HCT116 (cell line): ENCODE data around the gene HK3. TPM values are rescaled to one million over a fixed set of nuclear protein-coding genes. Genes with fewer than 3 reads are reported as not detected.

Source experiments
- ATAC-seq: fragments of 200-7000 bp; cut with Tn5 transposase; 2 replicates; pipeline ENCODE4 v1.9.1; 2020; ENCODE audit warnings: mild to moderate bottlenecking, moderate library complexity
- BruUV-seq: library from RNA; stranded (reverse); fragments of 400-500 nt; replicated peaks from 2 replicates; lab custom pipeline; 2021; lab: Mats Ljungman, UMichigan
- CTCF ChIA-PET: fragments of 300-600 bp; sonication (Branson Sonifier 250); formaldehyde crosslinking; loops from one replicate; lab custom pipeline; 2021; ENCODE audit warnings: antibody characterized with exemption; lab: Charles Lee
- POLR2A ChIA-PET: fragments of 300-600, 350-600 bp; sonication (Branson Sonifier 250); formaldehyde crosslinking; loops from one replicate; lab custom pipeline; 2021; ENCODE audit warnings: antibody characterized with exemption; lab: Charles Lee
- RAD21 ChIA-PET, 2 experiments: fragments of 300-600 bp; sonication (Branson Sonifier 250); formaldehyde crosslinking; loops; one replicate each; lab custom pipeline; 2023; ENCODE audit warnings: low total read pairs in 2 of 2; ENCODE audit not compliant: uncharacterized antibody in 2 of 2, unreplicated experiment in 2 of 2, low non-redundant PET in 1 of 2; lab: Charles Lee
- DNase-seq: peaks from one replicate; pipeline ENCODE4 v3.0.0-alpha.2; 2010; ENCODE audit warnings: low read depth, low spot score
- H2AFZ ChIP-seq: fragments of 200-600 bp; shearing (Covaris generic), sonication (generic); 2 replicates; pipeline ENCODE4 v1.6.1; 2017; ENCODE audit warnings: low read depth, mixed run types, mixed read lengths, antibody characterized with exemption, low read length; ENCODE audit not compliant: poor library complexity, severe bottlenecking
- H3K27ac ChIP-seq: 2 replicates; pipeline ENCODE4 v1.5.1; 2012; ENCODE audit warnings: low read depth, low read length
- H3K27me3 ChIP-seq: fragments of 200-600 bp; sonication (generic); 2 replicates; pipeline ENCODE4 v1.6.1; 2016; ENCODE audit warnings: mixed run types, low read length, mixed read lengths; ENCODE audit not compliant: insufficient read depth
- H3K36me3 ChIP-seq, 2 experiments: fragments of 200-500 bp in 1 of 2; fragments of 200-600 bp in 1 of 2; sonication (Bioruptor generic) in 1 of 2; sonication (generic) in 1 of 2; 2 replicates each; pipeline versions ENCODE4 v1.5.1 to v1.6.1; 2014 to 2016; ENCODE audit warnings: low read length in 2 of 2, inconsistent platforms in 1 of 2, mixed read lengths in 1 of 2, mixed run types in 1 of 2; ENCODE audit not compliant: insufficient read depth in 2 of 2, control insufficient read depth in 1 of 2
- H3K4me1 ChIP-seq, 2 experiments: fragments of 200-600 bp in 1 of 2; sonication (generic) in 1 of 2; 2 replicates each; pipeline versions ENCODE4 v1.5.1 to v1.6.1; 2012 to 2017; ENCODE audit warnings: low read length in 2 of 2, inconsistent platforms in 1 of 2, mild to moderate bottlenecking in 1 of 2, mixed read lengths in 1 of 2, mixed run types in 1 of 2, moderate library complexity in 1 of 2; ENCODE audit not compliant: insufficient read depth in 2 of 2, control insufficient read depth in 1 of 2
- H3K4me2 ChIP-seq: fragments of 200-600 bp; sonication (generic); 2 replicates; pipeline ENCODE4 v1.6.1; 2017; ENCODE audit warnings: mixed run types, low read length, mixed read lengths
- H3K4me3 ChIP-seq, 2 experiments: fragments of 200-600 bp in 1 of 2; sonication (generic) in 1 of 2; replicated peaks in 1 of 2; 2 replicates each; pipeline ENCODE4 v1.5.1; 2011 to 2016; ENCODE audit warnings: low read length in 2 of 2, control low read depth in 1 of 2, low read depth in 1 of 2, mild to moderate bottlenecking in 1 of 2, mixed read lengths in 1 of 2, mixed run types in 1 of 2
- H3K79me2 ChIP-seq: fragments of 200-600 bp; sonication (generic); 2 replicates; pipeline ENCODE4 v1.6.1; 2017; ENCODE audit warnings: mild to moderate bottlenecking, mixed run types, low read length, moderate library complexity, mixed read lengths; ENCODE audit not compliant: insufficient read depth
- H3K9ac ChIP-seq: fragments of 200-600 bp; sonication (generic); 2 replicates; pipeline ENCODE4 v1.6.1; 2016; ENCODE audit warnings: low read length, mixed read lengths
- H3K9me2 ChIP-seq: fragments of 200-600 bp; sonication (generic), shearing (Covaris generic); 2 replicates; pipeline ENCODE4 v1.6.1; 2017; ENCODE audit warnings: mixed run types, mild to moderate bottlenecking, moderate library complexity; ENCODE audit not compliant: insufficient read depth
- H3K9me3 ChIP-seq, 2 experiments: fragments of 200-500 bp in 1 of 2; fragments of 200-600 bp in 1 of 2; sonication (Bioruptor generic) in 1 of 2; sonication (generic) in 1 of 2; 2 replicates each; pipeline ENCODE4 v1.6.1; 2014 to 2017; ENCODE audit warnings: low read length in 2 of 2, mixed read lengths in 2 of 2, inconsistent platforms in 1 of 2, low read depth in 1 of 2, mild to moderate bottlenecking in 1 of 2, mixed run types in 1 of 2, moderate library complexity in 1 of 2; ENCODE audit not compliant: control insufficient read depth in 1 of 2, insufficient read depth in 1 of 2
- H4K20me1 ChIP-seq: fragments of 200-600 bp; sonication (generic), shearing (Covaris generic); 2 replicates; pipeline ENCODE4 v1.6.1; 2017; ENCODE audit warnings: mixed run types, mild to moderate bottlenecking, moderate library complexity; ENCODE audit not compliant: insufficient read depth
- ATF3 ChIP-seq: IDR thresholded peaks from 2 replicates; pipeline ENCODE4 v1.6.1; 2012
- CBX3 ChIP-seq: IDR thresholded peaks from 2 replicates; pipeline ENCODE4 v1.6.1; 2012; ENCODE audit warnings: low read depth
- CEBPB ChIP-seq: IDR thresholded peaks from 2 replicates; pipeline ENCODE4 v1.6.1; 2012; ENCODE audit warnings: low read depth
- EGR1 ChIP-seq: IDR thresholded peaks from 2 replicates; pipeline ENCODE4 v1.6.1; 2012; ENCODE audit warnings: low read depth
- ELF1 ChIP-seq: IDR thresholded peaks from 2 replicates; pipeline ENCODE4 v1.6.1; 2012; ENCODE audit warnings: low read depth, borderline replicate concordance
- EZH2phosphoT487 ChIP-seq: fragments of 200-600 bp; IDR thresholded peaks from 2 replicates; pipeline ENCODE4 v1.6.1; 2018; ENCODE audit warnings: antibody characterized with exemption, borderline replicate concordance
- FOSL1 ChIP-seq: IDR thresholded peaks from 2 replicates; pipeline ENCODE4 v1.6.1; 2012; ENCODE audit warnings: low read depth
- JUND ChIP-seq: IDR thresholded peaks from 2 replicates; pipeline ENCODE4 v1.6.1; 2012
- MAX ChIP-seq: IDR thresholded peaks from 2 replicates; pipeline ENCODE4 v1.6.1; 2012
- POLR2A ChIP-seq: IDR thresholded peaks from 2 replicates; pipeline ENCODE4 v1.7.0; 2011; ENCODE audit warnings: borderline replicate concordance; ENCODE audit not compliant: insufficient read depth, insufficient read length; ENCODE audit errors: extremely low read depth
- RAD21 ChIP-seq: IDR thresholded peaks from 2 replicates; pipeline ENCODE4 v1.6.1; 2012; ENCODE audit warnings: low read depth, mild to moderate bottlenecking
- REST ChIP-seq: IDR thresholded peaks from 2 replicates; pipeline ENCODE4 v1.6.1; 2012; ENCODE audit warnings: low read depth
- SIN3A ChIP-seq: IDR thresholded peaks from 2 replicates; pipeline ENCODE4 v1.6.1; 2012; ENCODE audit warnings: low read depth
- SP1 ChIP-seq: IDR thresholded peaks from 2 replicates; pipeline ENCODE4 v1.6.1; 2012; ENCODE audit warnings: low read depth
- SRF ChIP-seq: IDR thresholded peaks from 2 replicates; pipeline ENCODE4 v1.6.1; 2012; ENCODE audit warnings: low read depth
- TCF7L2 ChIP-seq: IDR thresholded peaks from 2 replicates; pipeline ENCODE4 v1.7.0; 2011; ENCODE audit warnings: borderline replicate concordance, inconsistent platforms; ENCODE audit not compliant: insufficient read depth, insufficient read length; ENCODE audit errors: extremely low read depth
- YY1 ChIP-seq: IDR thresholded peaks from 2 replicates; pipeline ENCODE4 v1.6.1; 2011; ENCODE audit warnings: low read length, low read depth, moderate library complexity, mild to moderate bottlenecking; ENCODE audit not compliant: insufficient replicate concordance; ENCODE audit errors: extremely low read depth
- ZFX ChIP-seq: fragments of 450-650 bp; IDR thresholded peaks from 2 replicates; pipeline ENCODE4 v1.6.1; 2017
- ZNF274 ChIP-seq: fragments of 200-500 bp; sonication (Bioruptor generic); IDR thresholded peaks from 2 replicates; pipeline ENCODE4 v1.6.1; 2014; ENCODE audit warnings: mild to moderate bottlenecking, low read depth, low read length, inconsistent platforms
- intact Hi-C: fragments of 100-400 bp; cut with micrococcal nuclease; formaldehyde crosslinking; loops from 2 replicates; pipeline ENCODE4 v1.10.0; 2022
- total RNA-seq: library from RNA; stranded (reverse); gene quantifications from one replicate; pipeline ENCODE4 v1.2.1, GENCODE V29; 2021; ENCODE audit not compliant: unreplicated experiment

The HK3 gene
- total RNA-seq, 1 experiment from 2014 or later: 0.30 TPM

- TF ChIP-seq SP1: no peak
- no peak for TF ChIP-seq ZNF274
- TF ChIP-seq JUND: no peak
- no peak for TF ChIP-seq FOSL1
- no peak for TF ChIP-seq REST
- no peak for TF ChIP-seq SRF
- TF ChIP-seq ATF3: no peak
- TF ChIP-seq YY1: no peak
- TF ChIP-seq MAX: no peak
- TF ChIP-seq, all 23 proteins: peak for 0
Observed at GRCh38 chr5:176869501-176870109, 29.5 kb downstream of the HK3 start (continued).

GRCh38 chr5:176868731-176869130 lies 30.4 kb downstream of the HK3 start:
- no peaks in the 10 kb centered on the region for H3K27me3 ChIP-seq
- intact Hi-C loops: no loop called here
- BruUV-seq: no TSS peak

More at GRCh38 chr5:176868731-176869130, 30.4 kb downstream of the HK3 start:
- no peak overlapping the region for H3K9ac ChIP-seq
- no peak overlapping the region for H2AFZ ChIP-seq
- H4K20me1 ChIP-seq: no peaks in the 10 kb centered on the region
- no peaks in the 10 kb centered on the region for H3K79me2 ChIP-seq
- no peak for DNase-seq
- ChIA-PET CTCF (no interaction called here), RAD21 (no interaction called here), POLR2A (no interaction called here)
- H3K4me3 ChIP-seq: no peak overlapping the region
- no peaks in the 10 kb centered on the region for H3K9me2 ChIP-seq
- no peaks in the 10 kb centered on the region for H3K36me3 ChIP-seq
- H3K27ac ChIP-seq: no peak overlapping the region
- TF ChIP-seq TCF7L2 (no peak), POLR2A (no peak), ZFX (no peak), CBX3 (no peak), ZNF274 (no peak), CEBPB (no peak), ATF3 (no peak), RAD21 (no peak), YY1 (no peak), EZH2phosphoT487 (no peak), SIN3A (no peak), MAX (no peak), EGR1 (no peak), ELF1 (no peak), FOSL1 (no peak)
- ATAC-seq: no peak
- no peak overlapping the region for H3K4me2 ChIP-seq
- no peaks in the 10 kb centered on the region for H3K9me3 ChIP-seq
- H3K4me1 ChIP-seq: no peaks in the 10 kb centered on the region
